Nephron (organoid): ENCODE measurements around the gene OR7G3.

Experiments used
- H3K27ac Mint-ChIP-seq, 3 experiments: 2 replicates each; pipeline ENCODE4 v1.8.0; 2020; ENCODE audit warnings: mixed read lengths in 3 of 3, mild to moderate bottlenecking in 2 of 3, moderate library complexity in 1 of 3
- H3K27me3 Mint-ChIP-seq: 2 replicates; pipeline ENCODE4 v1.8.0; 2021; ENCODE audit warnings: low read depth, mild to moderate bottlenecking, moderate library complexity, mixed read lengths
- H3K36me3 Mint-ChIP-seq: 2 replicates; pipeline ENCODE4 v1.8.0; 2020; ENCODE audit warnings: low read depth, mixed read lengths
- H3K4me1 Mint-ChIP-seq: 2 replicates; pipeline ENCODE4 v1.8.0; 2020; ENCODE audit warnings: mixed read lengths
- H3K4me3 Mint-ChIP-seq, 3 experiments: 2 replicates each; pipeline ENCODE4 v1.8.0; 2020; ENCODE audit warnings: mild to moderate bottlenecking in 3 of 3, mixed read lengths in 3 of 3, moderate library complexity in 2 of 3
- H3K9me3 Mint-ChIP-seq: 2 replicates; pipeline ENCODE4 v1.8.0; 2020; ENCODE audit warnings: mixed read lengths
- CTCF ChIP-seq, 3 experiments: fragments of 200-600 bp; sonication (generic); IDR thresholded peaks; one replicate each; pipeline ENCODE4 v1.5.0; 2021; ENCODE audit warnings: antibody characterized with exemption in 3 of 3; ENCODE audit not compliant: unreplicated experiment in 3 of 3

Gene OR7G3

GRCh38 chr19:9126900-9127405 is at the start of gene OR7G3:
OR7G3 (minus strand) TSS chr19:9126950; CDS start chr19:9126950, 0 bp downstream.
- Mint-ChIP-seq H3K9me3 (peaks cover 10% of the 10 kb centered on the region), H3K27me3 (peaks cover 15% of the 10 kb centered on the region), H3K4me3 (no peak within 1 kb of the TSS), H3K27ac (no peak within 1 kb of the TSS), H3K4me1 (no peaks in the 10 kb centered on the region), H3K36me3 (no peaks in the 10 kb centered on the region)
- TF ChIP-seq CTCF (IDR thresholded peaks at IDR 0.05; ENCODE audit: unreplicated experiment in 3 of 3) = no peak

- Mint-ChIP-seq H3K9me3 (peaks cover 13% of the 10 kb centered on the region), H3K4me1 (no peaks in the 10 kb centered on the region), H3K36me3 (peaks cover 30% of the 10 kb centered on the region), H3K27ac (no peak overlapping the region), H3K4me3 (no peak overlapping the region), H3K27me3 (no peaks in the 10 kb centered on the region)
- no peak for TF ChIP-seq CTCF (IDR thresholded peaks at IDR 0.05; ENCODE audit: unreplicated experiment in 3 of 3)
Measured at GRCh38 chr19:9175326-9175725, 48.6 kb upstream of the OR7G3 start.

GRCh38 chr19:9171393-9171991 is 44.7 kb upstream of the OR7G3 start:
- Mint-ChIP-seq H3K4me1 (no peaks in the 10 kb centered on the region), H3K27me3 (no peaks in the 10 kb centered on the region), H3K4me3 (no peak overlapping the region), H3K27ac (no peak overlapping the region), H3K9me3 (peaks cover 12% of the 10 kb centered on the region), H3K36me3 (peaks cover 33% of the 10 kb centered on the region)
- no peak for TF ChIP-seq CTCF (IDR thresholded peaks at IDR 0.05; ENCODE audit: unreplicated experiment in 3 of 3)

GRCh38 chr19:9166846-9167245 is 40.1 kb upstream of the OR7G3 start:
- Mint-ChIP-seq H3K36me3 (peaks cover 58% of the 10 kb centered on the region), H3K9me3 (peaks cover 29% of the 10 kb centered on the region), H3K27me3 (no peaks in the 10 kb centered on the region), H3K4me3 (no peak overlapping the region), H3K27ac (no peak overlapping the region), H3K4me1 (no peaks in the 10 kb centered on the region)
- TF ChIP-seq CTCF (IDR thresholded peaks at IDR 0.05; ENCODE audit: unreplicated experiment in 3 of 3) = no peak

GRCh38 chr19:9165261-9165660 is 38.5 kb upstream of the OR7G3 start:
- TF ChIP-seq CTCF (IDR thresholded peaks at IDR 0.05; ENCODE audit: unreplicated experiment in 3 of 3) = no peak
- peaks cover 3% of the 10 kb centered on the region for H3K27me3 Mint-ChIP-seq
- H3K9me3 Mint-ChIP-seq = peaks cover 45% of the 10 kb centered on the region
- no peak overlapping the region for H3K4me3 Mint-ChIP-seq
- H3K27ac Mint-ChIP-seq = no peak overlapping the region
- no peaks in the 10 kb centered on the region for H3K4me1 Mint-ChIP-seq
- peaks cover 73% of the 10 kb centered on the region for H3K36me3 Mint-ChIP-seq

- Mint-ChIP-seq H3K4me1 (no peaks in the 10 kb centered on the region), H3K36me3 (peaks cover 97% of the 10 kb centered on the region), H3K9me3 (peaks cover 74% of the 10 kb centered on the region), H3K27me3 (peaks cover 3% of the 10 kb centered on the region), H3K4me3 (no peak overlapping the region), H3K27ac (no peak overlapping the region)
- no peak for TF ChIP-seq CTCF (IDR thresholded peaks at IDR 0.05; ENCODE audit: unreplicated experiment in 3 of 3)
Measured at GRCh38 chr19:9161427-9161826, 34.7 kb upstream of the OR7G3 start.
